GM19099 (cell line): ENCODE data around the gene SRM.

Experiments used
- POLR2A ChIP-seq: IDR thresholded peaks from 3 replicates; pipeline ENCODE4 v1.6.1; 2011; ENCODE audit warnings: low read depth; ENCODE audit not compliant: insufficient read length; ENCODE audit errors: extremely low read depth

The SRM gene

DNA sequence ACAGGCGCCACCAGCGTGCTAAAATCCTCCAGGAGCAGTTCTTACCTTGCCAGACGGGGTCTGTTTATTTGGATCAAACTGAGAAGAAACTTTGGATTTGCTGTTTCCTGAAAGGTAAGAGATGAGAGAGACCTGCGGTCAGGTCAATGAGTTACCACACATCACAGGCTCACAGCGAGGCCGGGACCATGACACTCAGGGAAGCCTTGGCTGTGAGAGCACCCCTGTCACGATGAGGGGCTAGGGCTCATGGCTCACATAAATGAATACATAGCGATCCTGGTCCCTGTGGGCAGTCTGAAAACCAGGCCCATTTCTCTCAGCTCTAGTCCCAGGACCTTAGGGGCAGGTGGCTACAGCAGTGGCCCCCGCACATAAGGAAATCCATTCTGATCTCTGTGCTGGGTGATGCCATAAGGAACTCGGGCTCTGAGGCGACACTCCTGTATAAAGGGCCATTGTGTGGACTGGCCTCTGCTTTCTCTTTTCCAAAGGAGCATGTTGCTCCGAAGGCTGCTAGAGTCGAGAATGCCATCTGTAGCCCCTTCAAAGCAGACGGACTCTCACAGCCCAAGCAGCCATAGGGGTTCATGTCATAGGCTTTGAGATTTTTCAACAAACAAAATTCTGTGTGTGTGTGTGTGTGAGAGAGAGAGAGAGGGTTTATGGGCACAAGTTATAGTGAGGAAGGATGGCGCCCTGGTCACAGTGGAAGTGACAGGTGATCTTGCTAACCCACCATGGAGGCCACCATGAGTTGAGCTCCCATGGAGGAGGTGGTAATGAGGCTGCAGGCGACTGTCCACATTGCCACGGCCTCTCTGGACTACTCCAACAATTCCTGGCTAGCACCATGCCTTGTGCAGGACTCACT lies 9.0 kb upstream of the SRM start:
- no peak for TF ChIP-seq POLR2A

DNA sequence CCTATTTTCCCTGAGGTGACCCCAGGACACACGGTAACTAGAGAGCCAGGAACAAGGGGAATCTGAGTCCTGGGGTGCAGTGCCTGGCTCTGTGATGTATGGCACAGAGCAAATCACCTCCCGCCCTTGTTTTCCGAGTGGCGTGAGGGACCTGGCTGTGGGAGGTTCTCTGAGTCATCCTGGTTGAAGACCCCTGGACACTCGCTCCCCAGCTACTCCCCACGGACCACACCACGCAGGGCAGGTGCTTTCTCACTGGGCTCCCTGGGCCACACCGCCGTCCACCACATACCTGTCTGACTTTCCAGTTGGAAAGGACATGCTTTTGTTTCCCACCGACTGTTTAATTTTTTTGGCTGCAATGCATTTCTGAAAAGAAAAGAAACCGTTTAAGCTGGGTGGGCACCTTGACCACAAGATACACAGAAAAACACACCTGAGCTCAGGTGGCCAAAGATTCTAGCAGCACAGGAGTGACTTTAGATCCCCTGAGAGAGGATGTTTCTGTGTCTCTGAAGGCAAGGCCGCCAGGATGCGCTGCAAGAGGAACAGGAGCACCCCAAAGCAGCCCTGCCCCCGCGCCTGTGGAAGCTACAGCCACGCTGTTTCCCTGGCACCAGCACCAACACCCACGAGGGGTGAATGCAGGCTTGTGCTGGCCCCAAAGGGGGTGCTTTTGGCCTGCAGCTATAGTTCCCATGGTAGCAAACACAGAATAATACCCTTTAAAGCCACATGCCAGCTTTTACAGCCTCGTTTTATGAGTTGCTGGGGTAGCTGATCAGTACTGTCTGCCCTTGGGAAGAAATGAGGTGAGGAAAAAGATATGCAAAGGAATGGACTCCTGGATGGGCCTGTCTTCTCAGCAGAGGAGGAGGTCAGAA lies 8.1 kb upstream of the SRM start:
- TF ChIP-seq POLR2A = no peak

DNA sequence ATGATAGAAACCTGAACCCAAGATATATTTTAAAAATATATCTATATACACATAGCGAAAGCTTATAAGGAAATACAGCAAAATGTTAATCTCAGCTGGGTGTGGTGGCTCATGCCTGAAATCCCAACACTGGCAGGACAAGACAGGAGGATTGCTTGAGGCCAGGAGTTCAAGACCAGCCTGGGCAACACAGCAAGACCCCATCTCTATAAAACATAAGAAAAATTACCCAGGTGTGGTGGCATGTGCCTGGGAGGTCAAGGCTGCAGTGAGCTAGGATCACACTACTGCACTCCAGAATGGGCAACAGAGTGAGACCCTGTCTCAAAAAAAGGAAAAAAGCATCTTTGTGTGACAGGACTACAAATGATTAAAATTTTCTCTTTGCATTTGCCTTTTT lies 6.0 kb upstream of the SRM start:
- TF ChIP-seq POLR2A = no peak

- no peak for TF ChIP-seq POLR2A
Observed at GRCh38 chr1:11064942-11065341, 5.1 kb upstream of the SRM start.

DNA sequence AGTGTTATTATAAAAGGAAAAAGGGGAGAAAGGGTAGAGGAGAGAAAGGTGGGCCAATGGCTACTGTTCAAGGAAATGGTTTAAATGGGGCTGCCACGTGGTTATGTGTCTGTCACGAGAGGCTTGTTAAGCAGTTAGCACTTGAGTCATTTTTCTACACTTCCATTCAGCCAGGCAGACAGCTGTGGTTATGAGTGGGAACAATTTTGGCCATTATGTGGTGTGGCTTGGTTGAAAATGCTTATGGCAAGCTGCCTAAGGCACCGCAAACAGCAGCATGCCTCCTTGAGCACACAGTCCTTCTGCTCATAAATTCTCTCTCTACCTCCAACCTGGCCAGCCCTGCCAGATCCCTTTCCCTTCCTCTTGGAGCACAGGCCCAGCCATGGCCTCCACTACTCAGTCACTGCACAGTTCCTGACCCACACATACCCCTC lies 3.2 kb upstream of the SRM start:
- no peak for TF ChIP-seq POLR2A

DNA sequence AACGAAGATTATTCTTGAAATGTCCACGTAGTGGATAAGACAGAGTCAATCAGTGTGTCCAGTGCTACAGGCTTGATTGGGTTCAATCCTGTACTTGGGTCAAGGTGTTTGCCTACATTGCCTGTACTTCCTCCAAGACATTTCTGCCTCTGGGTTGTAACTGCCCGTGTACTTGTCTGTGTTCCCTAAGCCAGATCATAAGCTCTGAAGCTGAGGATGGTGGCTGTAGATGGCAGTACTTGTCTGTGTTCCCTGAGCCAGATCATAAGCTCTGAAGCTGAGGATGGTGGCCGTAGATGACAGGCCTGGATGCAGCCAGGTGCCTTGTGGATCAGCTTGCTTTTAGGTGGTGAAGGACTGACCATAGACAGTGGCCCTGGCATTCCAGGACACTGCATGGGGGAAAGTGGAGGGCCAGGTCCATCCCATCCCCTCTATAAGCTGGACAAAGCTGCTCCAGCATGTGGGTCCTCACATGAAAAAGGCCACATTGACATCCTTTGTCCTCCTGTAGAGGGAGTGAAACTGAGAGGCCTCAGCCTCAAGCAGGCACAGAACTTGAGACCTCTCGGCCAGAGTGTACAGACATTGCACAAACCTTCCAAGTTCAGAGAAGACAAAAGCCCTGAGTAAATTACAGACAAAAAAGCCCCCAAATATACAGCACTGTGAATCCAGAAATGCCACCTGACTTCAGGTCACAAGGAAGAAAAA lies 2.0 kb upstream of the SRM start:
- no peak for TF ChIP-seq POLR2A

DNA sequence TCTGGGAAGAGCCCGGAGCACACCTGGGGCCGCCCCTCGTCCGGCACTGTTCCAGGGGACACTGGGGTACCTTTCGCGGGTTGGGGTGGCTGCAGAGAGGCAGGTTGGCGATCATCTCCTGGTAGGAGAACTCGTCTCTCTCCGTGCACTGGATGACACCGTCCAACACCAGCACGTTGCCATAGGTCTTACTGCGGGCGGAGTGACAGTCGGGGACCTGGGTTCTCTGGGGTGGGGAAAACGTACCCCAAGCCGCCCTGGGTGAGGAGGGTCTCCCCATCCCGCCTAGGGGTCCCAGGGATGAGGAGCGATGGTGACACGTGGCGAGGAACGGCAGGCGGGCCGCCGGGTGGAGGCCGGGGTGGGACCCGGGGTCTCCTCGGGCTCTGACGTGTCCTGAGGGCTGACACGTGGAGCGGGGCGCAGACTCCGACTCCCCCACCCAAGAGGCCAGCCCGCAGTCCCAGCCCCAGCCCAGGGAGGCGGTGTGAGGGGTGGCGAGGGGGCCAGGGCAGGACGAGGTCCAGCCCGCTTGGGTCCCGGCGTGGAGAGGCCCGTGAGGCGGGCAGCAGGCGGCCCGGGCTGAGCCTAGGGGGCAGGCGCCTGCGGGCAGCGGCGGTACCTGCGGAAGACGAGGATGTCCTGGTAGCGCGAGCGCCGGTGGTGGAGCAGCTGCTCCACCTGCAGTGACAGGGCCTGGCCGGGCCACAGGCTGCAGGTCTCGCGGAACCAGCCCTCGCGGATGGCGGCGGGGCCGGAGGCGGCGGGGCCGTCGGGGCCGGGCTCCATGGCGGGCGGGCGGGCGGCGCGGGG lies 457 bp downstream of the SRM start:
- no peak for TF ChIP-seq POLR2A

GRCh38 chr1:11058595-11059154 lies 1.1 kb downstream of the SRM start:
- TF ChIP-seq POLR2A = no peak

- no peak for TF ChIP-seq POLR2A
Observed at GRCh38 chr1:11058026-11058425, 1.8 kb downstream of the SRM start.

DNA sequence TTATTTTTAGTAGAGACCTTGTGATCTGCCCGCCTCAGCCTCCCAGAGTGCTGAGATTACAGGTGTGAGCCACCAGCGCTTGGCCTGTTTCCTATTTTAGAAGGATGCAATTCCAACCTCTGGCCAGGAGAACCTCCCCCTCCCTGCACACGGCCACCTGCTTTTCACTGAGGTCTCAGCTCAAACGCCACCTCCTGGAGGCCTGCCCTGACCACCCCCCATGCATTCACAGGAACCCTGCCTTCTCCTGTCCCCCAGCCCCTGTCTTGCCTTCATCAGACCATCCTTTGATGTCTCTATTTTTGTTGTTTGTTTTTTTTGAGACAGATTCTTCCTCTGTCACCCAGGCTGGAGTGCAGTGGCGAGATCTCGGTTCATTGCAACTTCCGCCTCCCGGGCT lies 2.3 kb downstream of the SRM start:
- no peak for TF ChIP-seq POLR2A

DNA sequence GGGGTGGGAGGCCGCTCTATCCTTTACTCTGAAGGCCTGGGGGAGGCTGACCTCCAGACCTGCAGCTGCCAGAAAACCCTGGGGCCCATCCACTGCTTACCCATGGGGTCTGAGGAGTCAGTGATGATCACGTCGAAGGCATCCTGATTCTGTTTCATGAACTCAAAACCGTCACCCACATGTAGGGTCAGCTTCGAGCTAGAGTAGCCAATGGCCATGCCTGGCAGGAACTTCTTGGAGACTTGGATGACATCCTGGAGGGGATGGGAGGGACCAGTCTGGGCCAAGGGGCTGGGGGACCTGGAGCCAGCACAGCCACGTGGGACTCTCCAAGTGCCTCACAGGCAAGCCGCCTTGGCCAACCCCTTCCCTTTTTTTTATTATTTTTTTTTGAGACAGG lies 3.3 kb downstream of the SRM start:
- TF ChIP-seq POLR2A = no peak

DNA sequence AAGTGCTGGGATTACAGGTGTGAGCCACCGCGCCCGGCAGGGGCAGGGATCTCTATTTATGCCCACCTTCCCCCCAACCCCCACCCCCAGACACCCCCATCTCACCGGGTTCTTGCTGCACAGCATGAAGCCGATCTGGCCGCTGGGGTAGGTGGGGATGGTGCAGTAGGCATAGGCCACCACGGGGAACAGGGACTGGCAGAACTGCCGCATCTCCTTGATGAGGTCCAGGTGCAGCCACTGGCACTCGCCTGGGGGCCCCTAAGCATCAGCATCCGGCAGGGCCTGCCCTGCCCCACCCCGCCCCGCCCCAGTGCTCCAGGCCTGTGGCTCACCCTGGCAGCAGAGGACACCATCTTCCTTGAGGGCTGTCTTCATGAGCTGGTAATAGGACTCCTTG lies 4.1 kb downstream of the SRM start:
- TF ChIP-seq POLR2A = no peak

DNA sequence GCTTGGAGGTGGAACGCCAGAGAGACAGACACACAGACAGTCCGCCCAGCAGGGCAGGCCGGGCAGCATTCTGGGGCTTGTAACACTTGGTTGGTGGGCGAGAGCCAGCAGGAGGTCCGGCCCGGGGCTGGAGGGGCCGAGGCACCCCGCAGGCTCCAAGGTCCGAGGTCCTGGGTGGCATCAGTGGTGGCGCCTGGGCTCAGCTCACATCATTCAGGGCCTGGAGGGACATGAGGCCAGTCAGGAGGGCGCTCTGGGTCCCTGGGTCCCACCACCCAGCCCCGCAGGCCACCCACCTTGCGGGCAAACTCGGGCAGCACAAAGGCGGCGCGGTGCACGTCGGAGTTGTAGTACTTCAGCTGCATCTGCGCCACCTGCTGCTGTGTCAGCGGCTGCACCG lies 5.2 kb downstream of the SRM start:
- no peak for TF ChIP-seq POLR2A

DNA sequence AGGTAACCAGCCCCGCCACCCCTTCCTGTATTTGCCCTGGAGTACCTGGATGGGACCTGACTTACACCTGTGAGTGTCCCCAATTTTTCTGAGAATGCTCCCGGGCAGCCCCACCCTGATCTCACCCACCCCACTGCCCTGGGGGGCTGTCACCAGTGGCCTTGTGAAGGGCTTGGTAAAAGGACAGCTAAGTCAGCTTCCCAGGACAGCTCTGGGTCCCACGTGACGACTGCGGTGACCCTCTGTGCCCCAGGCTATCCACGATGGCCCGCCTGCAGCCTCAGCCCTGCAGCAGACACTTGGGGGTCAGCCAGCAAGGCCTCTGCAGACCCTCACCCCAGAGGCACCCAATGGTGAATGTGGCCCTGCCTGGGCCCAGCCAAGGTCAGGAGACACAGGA lies 5.6 kb downstream of the SRM start:
- TF ChIP-seq POLR2A = no peak
